Measurements from ENCODE around the gene TIMM29. TPM values are rescaled to one million over a fixed set of nuclear protein-coding genes. Genes with fewer than 3 reads are reported as not detected.
A peak's percentile ranks its signal among the peaks of the same experiment; 100 is the strongest.

TIMM29 gene
- total and polyA plus RNA-seq, 2 of the 13 experiments (the other 11 are each of a cell fraction or from before 2014, with no cell fraction given): 7.1 to 33.8 TPM

DNA sequence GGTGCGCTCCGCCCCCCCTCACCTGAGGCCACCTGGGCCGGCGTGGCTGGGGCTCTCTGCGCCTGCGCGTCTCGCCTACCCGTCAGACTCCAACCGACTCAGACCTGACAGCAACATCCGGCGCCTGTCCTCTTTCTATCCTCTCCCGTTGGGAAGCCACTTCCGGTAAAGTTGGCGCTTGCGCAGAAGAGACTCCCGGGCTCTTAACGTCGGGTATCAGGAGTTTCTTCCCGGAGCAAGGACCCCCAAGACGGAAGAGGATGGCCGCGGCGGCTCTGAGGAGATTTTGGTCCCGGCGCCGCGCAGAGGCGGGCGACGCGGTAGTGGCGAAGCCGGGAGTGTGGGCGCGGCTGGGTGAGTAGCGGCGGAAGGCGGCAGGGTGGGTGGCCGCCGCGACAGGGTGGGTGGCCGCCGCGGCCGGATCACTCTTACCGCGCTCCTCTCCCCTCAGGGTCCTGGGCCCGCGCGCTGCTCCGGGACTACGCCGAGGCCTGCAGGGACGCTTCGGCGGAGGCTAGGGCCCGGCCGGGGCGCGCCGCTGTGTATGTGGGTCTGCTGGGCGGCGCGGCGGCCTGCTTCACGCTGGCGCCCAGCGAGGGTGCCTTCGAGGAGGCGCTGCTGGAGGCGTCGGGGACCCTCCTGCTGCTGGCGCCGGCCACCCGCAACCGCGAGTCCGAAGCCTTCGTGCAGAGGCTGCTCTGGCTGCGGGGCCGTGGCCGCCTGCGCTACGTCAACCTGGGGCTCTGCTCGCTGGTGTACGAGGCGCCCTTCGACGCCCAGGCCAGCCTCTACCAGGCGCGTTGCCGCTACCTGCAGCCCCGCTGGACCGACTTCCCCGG is at the start of gene TIMM29, which contains the start of gene YIPF2 (continued):
- TF ChIP-seq, protein P1, sequence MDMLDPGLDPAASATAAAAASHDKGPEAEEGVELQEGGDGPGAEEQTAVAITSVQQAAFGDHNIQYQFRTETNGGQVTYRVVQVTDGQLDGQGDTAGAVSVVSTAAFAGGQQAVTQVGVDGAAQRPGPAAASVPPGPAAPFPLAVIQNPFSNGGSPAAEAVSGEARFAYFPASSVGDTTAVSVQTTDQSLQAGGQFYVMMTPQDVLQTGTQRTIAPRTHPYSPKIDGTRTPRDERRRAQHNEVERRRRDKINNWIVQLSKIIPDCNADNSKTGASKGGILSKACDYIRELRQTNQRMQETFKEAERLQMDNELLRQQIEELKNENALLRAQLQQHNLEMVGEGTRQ (IDR thresholded peaks at IDR 0.05; ENCODE audit: low read depth, low read length): no peak
- TF ChIP-seq, protein P1 (CRISPR knock-in tag; IDR thresholded peaks at IDR 0.05; ENCODE audit: borderline replicate concordance): no peak
- TF ChIP-seq ZBTB42 (CRISPR knock-in tag; IDR thresholded peaks at IDR 0.05) (no peak), STAT5B (CRISPR knock-in tag; IDR thresholded peaks at IDR 0.05) (peak; percentile 78; the same call in 1 of the 2 replicates), XBP1 (CRISPR knock-in tag; IDR thresholded peaks at IDR 0.05) (no peak), DPF2 (CRISPR knock-in tag; IDR thresholded peaks at IDR 0.05; ENCODE audit: borderline replicate concordance, low read depth) (no peak), ZNF629 (CRISPR knock-in tag; conservative IDR thresholded peaks at IDR 0.05) (no peak), MYNN (CRISPR knock-in tag; IDR thresholded peaks at IDR 0.05; ENCODE audit: low read depth) (no peak), ZNF572 (CRISPR knock-in tag; IDR thresholded peaks at IDR 0.05) (no peak), SRY (CRISPR knock-in tag; IDR thresholded peaks at IDR 0.05) (no peak), HNF4A (CRISPR knock-in tag; IDR thresholded peaks at IDR 0.05) (peak; percentile 31; the same call in 1 of the 2 replicates), ZSCAN29 (CRISPR knock-in tag; conservative IDR thresholded peaks at IDR 0.05) (no peak; the same call in 1 of the 2 replicates), AKAP8 (CRISPR knock-in tag; IDR thresholded peaks at IDR 0.05) (peak; percentile 54; the same call in 1 of the 2 replicates), ZSCAN12 (CRISPR knock-in tag; IDR thresholded peaks at IDR 0.05) (no peak), PHF5A (CRISPR knock-in tag; IDR thresholded peaks at IDR 0.05; ENCODE audit: low read depth, unreplicated experiment) (peak; percentile 76), SP2 (CRISPR knock-in tag; IDR thresholded peaks at IDR 0.05) (peak; percentile 40)
- TF ChIP-seq, protein P2, sequence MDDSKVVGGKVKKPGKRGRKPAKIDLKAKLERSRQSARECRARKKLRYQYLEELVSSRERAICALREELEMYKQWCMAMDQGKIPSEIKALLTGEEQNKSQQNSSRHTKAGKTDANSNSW (CRISPR knock-in tag; IDR thresholded peaks at IDR 0.05; ENCODE audit: borderline replicate concordance): 0 out of 2 replicates have a peak, but pooled peaks have one; percentile 2
- TF ChIP-seq, protein P3, sequence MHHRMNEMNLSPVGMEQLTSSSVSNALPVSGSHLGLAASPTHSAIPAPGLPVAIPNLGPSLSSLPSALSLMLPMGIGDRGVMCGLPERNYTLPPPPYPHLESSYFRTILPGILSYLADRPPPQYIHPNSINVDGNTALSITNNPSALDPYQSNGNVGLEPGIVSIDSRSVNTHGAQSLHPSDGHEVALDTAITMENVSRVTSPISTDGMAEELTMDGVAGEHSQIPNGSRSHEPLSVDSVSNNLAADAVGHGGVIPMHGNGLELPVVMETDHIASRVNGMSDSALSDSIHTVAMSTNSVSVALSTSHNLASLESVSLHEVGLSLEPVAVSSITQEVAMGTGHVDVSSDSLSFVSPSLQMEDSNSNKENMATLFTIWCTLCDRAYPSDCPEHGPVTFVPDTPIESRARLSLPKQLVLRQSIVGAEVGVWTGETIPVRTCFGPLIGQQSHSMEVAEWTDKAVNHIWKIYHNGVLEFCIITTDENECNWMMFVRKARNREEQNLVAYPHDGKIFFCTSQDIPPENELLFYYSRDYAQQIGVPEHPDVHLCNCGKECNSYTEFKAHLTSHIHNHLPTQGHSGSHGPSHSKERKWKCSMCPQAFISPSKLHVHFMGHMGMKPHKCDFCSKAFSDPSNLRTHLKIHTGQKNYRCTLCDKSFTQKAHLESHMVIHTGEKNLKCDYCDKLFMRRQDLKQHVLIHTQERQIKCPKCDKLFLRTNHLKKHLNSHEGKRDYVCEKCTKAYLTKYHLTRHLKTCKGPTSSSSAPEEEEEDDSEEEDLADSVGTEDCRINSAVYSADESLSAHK (CRISPR knock-in tag; IDR thresholded peaks at IDR 0.05; ENCODE audit: borderline replicate concordance): no peak
- TF ChIP-seq, protein P4, sequence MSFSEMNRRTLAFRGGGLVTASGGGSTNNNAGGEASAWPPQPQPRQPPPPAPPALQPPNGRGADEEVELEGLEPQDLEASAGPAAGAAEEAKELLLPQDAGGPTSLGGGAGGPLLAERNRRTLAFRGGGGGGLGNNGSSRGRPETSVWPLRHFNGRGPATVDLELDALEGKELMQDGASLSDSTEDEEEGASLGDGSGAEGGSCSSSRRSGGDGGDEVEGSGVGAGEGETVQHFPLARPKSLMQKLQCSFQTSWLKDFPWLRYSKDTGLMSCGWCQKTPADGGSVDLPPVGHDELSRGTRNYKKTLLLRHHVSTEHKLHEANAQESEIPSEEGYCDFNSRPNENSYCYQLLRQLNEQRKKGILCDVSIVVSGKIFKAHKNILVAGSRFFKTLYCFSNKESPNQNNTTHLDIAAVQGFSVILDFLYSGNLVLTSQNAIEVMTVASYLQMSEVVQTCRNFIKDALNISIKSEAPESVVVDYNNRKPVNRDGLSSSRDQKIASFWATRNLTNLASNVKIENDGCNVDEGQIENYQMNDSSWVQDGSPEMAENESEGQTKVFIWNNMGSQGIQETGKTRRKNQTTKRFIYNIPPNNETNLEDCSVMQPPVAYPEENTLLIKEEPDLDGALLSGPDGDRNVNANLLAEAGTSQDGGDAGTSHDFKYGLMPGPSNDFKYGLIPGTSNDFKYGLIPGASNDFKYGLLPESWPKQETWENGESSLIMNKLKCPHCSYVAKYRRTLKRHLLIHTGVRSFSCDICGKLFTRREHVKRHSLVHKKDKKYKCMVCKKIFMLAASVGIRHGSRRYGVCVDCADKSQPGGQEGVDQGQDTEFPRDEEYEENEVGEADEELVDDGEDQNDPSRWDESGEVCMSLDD (CRISPR knock-in tag; IDR thresholded peaks at IDR 0.05; ENCODE audit: borderline replicate concordance): no peak
- TF ChIP-seq, protein P5, sequence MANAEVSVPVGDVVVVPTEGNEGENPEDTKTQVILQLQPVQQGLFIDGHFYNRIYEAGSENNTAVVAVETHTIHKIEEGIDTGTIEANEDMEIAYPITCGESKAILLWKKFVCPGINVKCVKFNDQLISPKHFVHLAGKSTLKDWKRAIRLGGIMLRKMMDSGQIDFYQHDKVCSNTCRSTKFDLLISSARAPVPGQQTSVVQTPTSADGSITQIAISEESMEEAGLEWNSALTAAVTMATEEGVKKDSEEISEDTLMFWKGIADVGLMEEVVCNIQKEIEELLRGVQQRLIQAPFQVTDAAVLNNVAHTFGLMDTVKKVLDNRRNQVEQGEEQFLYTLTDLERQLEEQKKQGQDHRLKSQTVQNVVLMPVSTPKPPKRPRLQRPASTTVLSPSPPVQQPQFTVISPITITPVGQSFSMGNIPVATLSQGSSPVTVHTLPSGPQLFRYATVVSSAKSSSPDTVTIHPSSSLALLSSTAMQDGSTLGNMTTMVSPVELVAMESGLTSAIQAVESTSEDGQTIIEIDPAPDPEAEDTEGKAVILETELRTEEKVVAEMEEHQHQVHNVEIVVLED (CRISPR knock-in tag; IDR thresholded peaks at IDR 0.05; ENCODE audit: borderline replicate concordance): peak; percentile 72; the same call in 1 of the 2 replicates

Data from HepG2 (cell line).